HG03565 (cell line): ENCODE measurements around the gene MRPL3.

Experiments used
- ATAC-seq: cut with Tn5 transposase; IDR thresholded peaks from one replicate; pipeline ENCODE4 v1.9.1; 2021; ENCODE audit warnings: mild to moderate bottlenecking, moderate library complexity; ENCODE audit not compliant: unreplicated experiment

Gene MRPL3

DNA sequence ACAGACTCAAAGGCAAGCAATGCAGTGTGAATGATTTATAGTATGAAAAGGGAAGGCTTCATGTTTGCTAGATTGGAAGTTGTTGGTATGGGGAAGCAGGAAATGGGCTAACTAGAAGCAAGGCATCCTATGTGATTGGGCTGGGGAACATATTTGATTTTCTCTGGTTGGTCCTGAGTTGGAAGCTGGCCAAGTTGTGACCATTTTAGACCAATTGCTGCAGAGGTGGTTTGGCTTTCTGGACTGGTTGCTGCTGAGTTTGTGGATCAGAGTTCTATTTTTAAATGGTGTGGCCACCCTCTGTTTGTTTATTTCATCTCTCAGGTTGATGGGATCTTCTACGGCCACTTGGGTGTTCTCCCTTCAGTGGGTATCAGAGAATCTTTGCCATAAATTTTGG lies 81.5 kb downstream of the MRPL3 start:
- no peak for ATAC-seq

DNA sequence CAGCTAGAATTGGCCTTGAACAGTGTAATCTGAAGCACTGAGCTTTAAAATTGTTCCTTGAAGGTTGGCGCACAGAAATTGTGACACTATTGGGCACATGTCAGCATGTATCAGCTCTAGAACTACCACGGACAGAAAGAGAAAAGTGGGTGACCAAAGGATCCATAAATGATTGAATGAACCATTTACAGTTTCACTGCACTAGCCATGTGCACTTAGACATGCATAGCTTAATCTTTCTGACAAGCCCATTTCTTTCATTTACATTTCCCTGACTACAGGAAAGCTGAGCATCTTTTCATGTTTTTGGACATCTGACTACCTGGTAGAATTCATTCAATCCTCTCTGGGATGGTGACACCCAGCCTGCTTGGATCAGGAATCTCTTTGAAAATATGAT lies 85.0 kb downstream of the MRPL3 start:
- ATAC-seq: no peak
